ENCODE data around the gene ATXN2L. TPM values are rescaled to one million over a fixed set of nuclear protein-coding genes. Genes with fewer than 3 reads are reported as not detected.

Gene ATXN2L
- total RNA-seq, 2 donors from 2014 or later: 40.2 to 129 TPM

DNA sequence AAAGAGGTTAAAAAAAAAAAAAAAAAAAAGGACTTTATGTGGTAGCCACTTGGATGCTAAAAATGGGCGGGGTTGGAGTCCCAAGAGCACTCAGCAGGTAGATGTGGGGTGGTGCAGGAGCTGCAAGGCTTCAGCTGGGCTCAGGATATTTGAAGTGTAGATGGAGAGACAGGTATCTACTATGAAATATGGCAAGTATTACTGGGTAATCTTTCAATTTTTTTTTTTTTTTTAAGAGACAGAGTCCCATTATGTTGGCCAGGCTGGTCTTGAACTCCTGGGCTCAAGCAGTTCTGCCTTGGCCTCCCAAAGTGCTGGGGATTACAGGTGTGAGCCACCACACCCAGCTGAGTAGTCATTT is 15.7 kb downstream of the ATXN2L start:
- intact Hi-C loops (cut with DNase I): no loop called here
- no peak for ATAC-seq
- WGBS, 2 donors: 84 to 96% methylated on average over 1 of the region's 1 CpG

DNA sequence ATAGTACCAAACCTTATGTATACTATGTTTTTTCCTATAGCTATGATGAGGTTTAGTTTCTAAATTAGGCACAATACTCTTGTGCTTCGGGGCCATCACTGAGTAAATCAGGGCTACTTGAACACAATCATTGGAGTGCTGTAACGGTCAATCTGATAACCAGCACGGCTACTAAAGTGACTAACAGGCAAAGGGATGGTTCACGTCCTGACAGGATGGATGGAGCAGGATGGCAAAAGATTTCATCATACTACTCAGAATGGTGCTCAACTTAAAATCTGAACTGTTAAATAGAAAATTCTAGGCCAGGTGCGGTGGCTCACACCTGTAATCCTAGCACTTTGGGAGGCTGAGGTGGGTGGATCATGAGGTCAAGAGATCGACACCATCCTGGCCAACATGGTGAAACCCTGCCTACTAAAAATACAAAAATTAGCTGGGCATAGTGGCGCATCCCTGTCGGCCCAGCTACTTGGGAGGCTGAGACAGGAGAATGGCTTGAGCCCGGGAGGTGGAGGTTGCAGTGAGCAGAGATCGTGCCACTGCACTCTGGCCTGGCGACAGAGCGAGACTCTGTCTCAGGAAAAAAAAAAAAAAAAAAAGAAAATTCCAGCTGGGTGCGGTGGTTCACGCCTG is 16.3 kb downstream of the ATXN2L start:
- H3K27me3 ChIP-seq: no peaks in the 10 kb centered on the region
- no peak overlapping the region for H3K4me3 ChIP-seq
- intact Hi-C loops (cut with DNase I): no loop called here
- no peak for ATAC-seq
- no peak overlapping the region for H3K27ac ChIP-seq
- no peaks in the 10 kb centered on the region for H3K4me1 ChIP-seq
- no peaks in the 10 kb centered on the region for H3K9me3 ChIP-seq
- H3K36me3 ChIP-seq (replicated peaks in 1 of 2; ENCODE audit: insufficient read depth in 1 of 2, low read depth in 2 of 2): peaks cover 22 to 34% of the 10 kb centered on the region in 2 donors
- WGBS, 2 donors: 92 to 98% methylated on average over 13 to 14 of the region's 14 CpGs
- DNase-seq: no peak
- TF ChIP-seq POLR2A (IDR thresholded peaks at IDR 0.05) (no peak), CTCF (IDR thresholded peaks at IDR 0.05) (no peak)

More for the DNA sequence above, 15.7 kb downstream of the ATXN2L start:
- no peak overlapping the region for H3K27ac ChIP-seq
- no peaks in the 10 kb centered on the region for H3K27me3 ChIP-seq
- no peak overlapping the region for H3K4me3 ChIP-seq
- DNase-seq: no peak
- TF ChIP-seq CTCF (IDR thresholded peaks at IDR 0.05): no peak
- no peak for TF ChIP-seq POLR2A (IDR thresholded peaks at IDR 0.05)
- no peaks in the 10 kb centered on the region for H3K4me1 ChIP-seq
- H3K9me3 ChIP-seq: no peaks in the 10 kb centered on the region
- H3K36me3 ChIP-seq (replicated peaks in 1 of 2; ENCODE audit: insufficient read depth in 1 of 2, low read depth in 2 of 2): peaks cover 26 to 34% of the 10 kb centered on the region in 2 donors

DNA sequence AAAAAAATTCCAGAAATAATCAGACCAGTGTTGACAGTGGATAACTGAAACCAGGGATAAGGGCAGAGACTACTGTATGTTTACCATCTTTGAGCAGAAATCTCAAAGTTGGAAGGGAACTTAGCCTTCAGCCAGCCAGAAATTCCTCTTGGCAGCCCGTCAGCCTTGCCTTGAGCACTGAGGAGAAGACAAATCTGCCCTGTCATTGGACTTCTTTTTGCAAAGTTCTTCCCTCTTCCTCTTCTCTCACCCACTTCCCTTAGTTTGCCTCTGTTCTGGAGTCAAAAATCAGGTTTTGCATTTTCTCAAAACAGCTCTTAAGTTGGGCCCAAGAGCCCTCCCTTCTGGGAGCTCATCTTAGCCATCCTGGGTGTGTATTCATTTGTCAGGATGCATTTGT is 17.1 kb downstream of the ATXN2L start:
- Histone ChIP-seq H3K9me3 (no peaks in the 10 kb centered on the region), H3K36me3 (replicated peaks in 1 of 2; ENCODE audit: insufficient read depth in 1 of 2, low read depth in 2 of 2) (peaks cover 18 to 31% of the 10 kb centered on the region in 2 donors), H3K27me3 (no peaks in the 10 kb centered on the region), H3K4me3 (no peak overlapping the region), H3K4me1 (peaks cover 4% of the 10 kb centered on the region), H3K27ac (no peak overlapping the region)
- no peak for TF ChIP-seq POLR2A (IDR thresholded peaks at IDR 0.05)
- TF ChIP-seq CTCF (IDR thresholded peaks at IDR 0.05): no peak
- DNase-seq (no peak), ATAC-seq (no peak)
- WGBS, 2 donors: 33 to 38% methylated on average over 1 of the region's 1 CpG
- intact Hi-C loops (cut with DNase I): no loop called here

- Histone ChIP-seq H3K4me3 (no peak overlapping the region), H3K36me3 (replicated peaks in 1 of 2; ENCODE audit: insufficient read depth in 1 of 2, low read depth in 2 of 2) (peaks cover 5 to 14% of the 10 kb centered on the region in 2 donors), H3K27me3 (no peaks in the 10 kb centered on the region), H3K27ac (no peak overlapping the region), H3K4me1 (peaks cover 21% of the 10 kb centered on the region), H3K9me3 (no peaks in the 10 kb centered on the region)
- no peak for ATAC-seq
- no peak for DNase-seq
- no peak for TF ChIP-seq CTCF (IDR thresholded peaks at IDR 0.05)
- no peak for TF ChIP-seq POLR2A (IDR thresholded peaks at IDR 0.05)
- WGBS, 2 donors: 89 to 100% methylated on average over 1 to 7 of the region's 7 CpGs
- intact Hi-C loops (cut with DNase I): no loop called here
These were observed 19.9 kb downstream of the ATXN2L start for GRCh38 chr16:28842696-28843095.

- no peaks in the 10 kb centered on the region for H3K27me3 ChIP-seq
These were observed 21.0 kb downstream of the ATXN2L start for GRCh38 chr16:28843766-28844165.

More at GRCh38 chr16:28843766-28844165, 21.0 kb downstream of the ATXN2L start:
- H3K4me3 ChIP-seq: no peak overlapping the region
- WGBS, 2 donors: 88 to 89% methylated on average over 10 to 12 of the region's 12 CpGs
- H3K36me3 ChIP-seq (replicated peaks in 1 of 2; ENCODE audit: insufficient read depth in 1 of 2, low read depth in 2 of 2): peaks cover 5 to 14% of the 10 kb centered on the region in 2 donors
- no peaks in the 10 kb centered on the region for H3K9me3 ChIP-seq
- TF ChIP-seq POLR2A (IDR thresholded peaks at IDR 0.05): no peak
- no peak for TF ChIP-seq CTCF (IDR thresholded peaks at IDR 0.05)
- no peak overlapping the region for H3K27ac ChIP-seq
- DNase-seq (no peak), ATAC-seq (no peak)
- H3K4me1 ChIP-seq: peaks cover 21% of the 10 kb centered on the region
- intact Hi-C loops (cut with DNase I): no loop called here
